ENCODE data around the gene NEUROG3.

NEUROG3 gene, protein sequence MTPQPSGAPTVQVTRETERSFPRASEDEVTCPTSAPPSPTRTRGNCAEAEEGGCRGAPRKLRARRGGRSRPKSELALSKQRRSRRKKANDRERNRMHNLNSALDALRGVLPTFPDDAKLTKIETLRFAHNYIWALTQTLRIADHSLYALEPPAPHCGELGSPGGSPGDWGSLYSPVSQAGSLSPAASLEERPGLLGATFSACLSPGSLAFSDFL

GRCh38 chr10:69573056-69573806 is at the start of gene NEUROG3:
TSS of gene NEUROG3 (minus strand) at chr10:69573422. CDS start at chr10:69573043, 379 bp downstream.
- no peak for DNase-seq (ENCODE audit: low spot score)

- DNase-seq (ENCODE audit: low spot score) = no peak
Observed at GRCh38 chr10:69620625-69621024, 47.4 kb upstream of the NEUROG3 start.

DNA sequence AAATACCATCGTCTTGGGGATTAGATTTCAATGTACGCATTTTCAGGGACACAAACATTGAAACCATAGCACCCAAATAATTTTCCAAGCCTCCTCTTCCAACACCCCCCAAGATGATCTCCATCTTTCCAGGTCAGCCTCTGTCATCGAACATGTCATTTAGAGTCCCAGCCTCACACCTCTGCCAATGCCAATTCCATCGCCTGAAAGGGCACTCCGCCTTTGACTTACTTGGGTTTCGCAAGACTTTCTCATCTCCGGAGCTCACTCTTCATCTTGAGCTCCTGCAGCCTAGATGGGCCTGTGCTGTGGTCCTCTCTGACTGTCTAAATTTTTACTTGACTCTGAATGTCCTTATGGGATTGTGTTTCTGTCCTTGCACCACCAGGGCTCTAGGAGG is 46.4 kb upstream of the NEUROG3 start:
- no peak for DNase-seq (ENCODE audit: low spot score)

GRCh38 chr10:69618746-69619145 is 45.5 kb upstream of the NEUROG3 start:
- no peak for DNase-seq (ENCODE audit: low spot score)

DNA sequence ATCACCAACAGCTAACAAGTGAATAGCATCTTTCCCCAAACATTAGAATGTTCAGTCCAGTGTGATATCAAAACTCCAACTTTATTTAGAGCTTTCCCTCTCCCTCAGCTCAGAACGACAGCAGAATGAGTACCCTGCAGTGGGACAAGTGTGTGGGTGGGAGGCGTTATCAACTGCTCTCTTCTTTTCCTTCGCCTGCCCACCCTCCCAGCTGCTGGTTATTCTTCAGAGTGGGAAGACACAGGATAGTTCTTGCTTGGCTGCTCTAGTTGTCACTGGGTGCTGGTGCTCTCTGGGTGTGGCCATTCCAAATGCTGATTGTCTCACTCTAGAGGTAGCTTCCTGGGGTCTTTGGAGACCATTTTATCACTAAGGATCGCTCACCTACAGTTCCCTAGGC is 43.1 kb upstream of the NEUROG3 start:
- no peak for DNase-seq (ENCODE audit: low spot score)

DNA sequence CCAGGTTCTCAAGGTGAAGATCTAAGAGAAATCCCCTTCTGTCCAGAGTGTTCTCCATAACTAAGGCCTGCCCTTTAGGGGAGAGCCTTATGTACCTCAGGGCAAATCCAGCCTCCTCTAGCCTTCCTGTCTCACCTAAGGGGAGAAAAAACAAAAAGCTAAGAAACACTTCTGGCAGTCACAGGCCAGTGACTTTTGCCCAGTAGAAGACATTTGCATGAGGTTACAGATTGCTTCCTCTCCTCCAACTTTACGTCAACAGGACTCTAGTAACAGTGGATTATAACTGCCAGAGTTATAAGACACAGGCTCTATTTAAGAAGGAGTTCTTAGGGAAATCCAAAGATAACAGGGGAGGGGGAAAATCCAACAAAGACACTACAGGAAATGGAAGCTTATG is 40.9 kb upstream of the NEUROG3 start:
- DNase-seq (ENCODE audit: low spot score) = no peak

- DNase-seq (ENCODE audit: low spot score) = no peak
Observed at GRCh38 chr10:69612760-69613159, 39.5 kb upstream of the NEUROG3 start.

DNA sequence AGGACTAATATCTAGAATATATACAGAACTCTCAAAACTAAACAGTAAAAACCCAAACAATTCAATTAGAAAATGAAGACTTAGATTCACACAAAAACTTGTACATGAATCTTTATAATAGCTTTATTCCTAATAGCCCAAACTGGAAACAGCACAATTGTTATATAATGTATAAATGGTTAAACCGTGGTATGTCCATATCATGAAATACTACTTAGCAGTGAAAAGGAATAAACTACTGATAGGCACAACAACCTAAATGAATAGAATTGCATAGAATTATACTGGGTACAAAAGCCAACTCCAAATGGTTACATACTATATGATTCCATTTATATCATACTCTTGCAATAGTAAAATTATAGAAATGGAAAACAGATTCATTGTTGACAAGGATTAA is 35.9 kb upstream of the NEUROG3 start:
- DNase-seq (ENCODE audit: low spot score) = no peak

DNA sequence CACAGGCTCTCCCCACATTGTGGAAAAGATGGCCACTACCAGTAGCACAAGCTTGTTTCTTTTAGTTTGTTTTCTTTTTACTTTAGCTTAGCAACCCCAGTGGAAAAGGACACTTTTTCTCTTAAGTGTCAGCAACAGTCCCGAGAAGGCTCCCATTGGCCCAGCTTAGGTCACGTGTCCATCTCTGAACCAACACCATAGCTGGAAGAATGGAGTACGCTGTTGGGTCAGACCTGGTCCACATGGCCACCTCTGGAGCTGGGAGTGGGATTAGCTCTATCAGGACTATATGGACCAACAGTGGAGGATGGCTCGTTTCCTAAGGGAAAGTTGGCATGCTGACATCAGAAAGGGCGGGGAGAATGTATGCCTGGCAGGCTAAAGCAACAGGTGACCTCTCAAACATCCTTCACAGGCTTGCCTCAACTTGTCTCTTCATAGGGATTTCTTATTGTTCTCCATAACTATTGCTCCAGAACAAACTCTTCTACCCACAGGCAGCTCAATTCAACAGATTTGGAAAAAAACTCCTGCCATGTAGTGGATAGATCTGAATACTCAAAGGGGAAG is 27.6 kb upstream of the NEUROG3 start:
- no peak for DNase-seq (ENCODE audit: low spot score)

DNA sequence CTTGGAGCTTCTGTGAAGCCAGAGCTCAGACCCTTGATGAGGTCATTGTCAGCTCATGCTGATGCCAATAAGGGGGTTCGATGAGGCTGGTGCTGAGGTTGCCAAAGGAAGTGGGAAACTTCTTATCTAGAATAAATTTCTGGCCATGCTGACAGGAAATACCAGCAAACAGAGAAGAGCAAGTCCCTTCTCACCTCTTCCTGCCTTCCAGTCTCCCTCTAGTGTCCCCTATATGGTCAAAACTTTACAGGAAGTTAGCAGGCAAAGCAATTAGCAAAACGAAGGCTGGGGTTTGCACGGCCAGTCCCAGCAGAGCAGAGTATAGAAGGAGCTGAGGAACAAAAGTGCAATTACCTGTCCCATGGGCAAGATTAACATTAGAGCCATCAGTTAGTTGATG is 15.1 kb upstream of the NEUROG3 start:
- no peak for DNase-seq (ENCODE audit: low spot score)

- no peak for DNase-seq (ENCODE audit: low spot score)
Observed at GRCh38 chr10:69584624-69585023, 11.4 kb upstream of the NEUROG3 start.

- DNase-seq (ENCODE audit: low spot score) = no peak
Observed at GRCh38 chr10:69583106-69583505, 9.9 kb upstream of the NEUROG3 start.

DNA sequence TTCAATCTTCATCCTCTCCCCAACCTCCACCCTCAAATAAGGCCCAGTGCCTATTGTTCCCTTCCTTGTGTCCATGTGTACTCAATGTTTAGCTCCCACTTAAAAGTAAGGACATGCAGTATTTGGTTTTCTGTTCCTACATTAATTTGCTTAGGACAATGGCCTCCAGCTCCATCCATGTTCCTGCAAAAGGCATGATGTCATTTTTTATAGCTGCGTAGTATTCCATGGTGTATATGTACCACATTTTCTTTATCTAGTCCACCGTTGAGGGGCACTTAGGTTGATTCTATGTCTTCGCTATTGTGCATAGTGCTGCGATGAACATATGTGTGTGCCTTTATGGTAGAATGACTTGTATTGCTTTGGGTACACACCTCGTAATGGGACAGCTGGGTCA is 7.2 kb upstream of the NEUROG3 start:
- DNase-seq (ENCODE audit: low spot score) = no peak

DNA sequence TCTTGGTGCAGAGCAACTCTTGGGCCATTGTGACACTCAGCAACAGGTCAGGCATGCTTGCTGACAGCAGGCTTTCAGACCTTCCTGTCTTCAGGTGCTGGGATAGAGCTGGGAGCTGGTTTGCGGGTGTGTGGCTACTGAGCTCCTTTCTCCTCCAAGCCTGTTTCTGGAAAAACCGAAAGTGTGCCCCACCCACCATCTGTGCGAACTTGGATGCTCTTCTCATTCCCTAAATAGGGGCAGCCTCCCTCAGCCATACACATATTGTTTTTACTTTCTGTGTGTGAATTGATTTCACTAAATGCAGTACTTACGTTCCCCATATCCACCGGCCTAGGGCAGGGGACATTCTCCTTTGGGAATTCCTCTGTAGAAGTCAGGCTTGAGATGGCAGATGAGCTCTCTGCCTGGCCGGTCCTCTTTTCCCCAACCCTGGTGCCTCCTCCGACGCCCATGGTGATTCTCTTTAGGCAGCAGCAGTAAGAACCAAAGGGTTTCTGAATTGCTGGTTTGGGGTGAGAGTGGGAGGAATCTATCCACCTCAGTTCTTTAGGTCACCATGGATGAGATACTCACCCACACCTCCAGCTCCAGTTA is 6.3 kb upstream of the NEUROG3 start:
- DNase-seq (ENCODE audit: low spot score) = no peak

GRCh38 chr10:69578508-69578991 is 5.3 kb upstream of the NEUROG3 start:
- DNase-seq (ENCODE audit: low spot score) = no peak

DNA sequence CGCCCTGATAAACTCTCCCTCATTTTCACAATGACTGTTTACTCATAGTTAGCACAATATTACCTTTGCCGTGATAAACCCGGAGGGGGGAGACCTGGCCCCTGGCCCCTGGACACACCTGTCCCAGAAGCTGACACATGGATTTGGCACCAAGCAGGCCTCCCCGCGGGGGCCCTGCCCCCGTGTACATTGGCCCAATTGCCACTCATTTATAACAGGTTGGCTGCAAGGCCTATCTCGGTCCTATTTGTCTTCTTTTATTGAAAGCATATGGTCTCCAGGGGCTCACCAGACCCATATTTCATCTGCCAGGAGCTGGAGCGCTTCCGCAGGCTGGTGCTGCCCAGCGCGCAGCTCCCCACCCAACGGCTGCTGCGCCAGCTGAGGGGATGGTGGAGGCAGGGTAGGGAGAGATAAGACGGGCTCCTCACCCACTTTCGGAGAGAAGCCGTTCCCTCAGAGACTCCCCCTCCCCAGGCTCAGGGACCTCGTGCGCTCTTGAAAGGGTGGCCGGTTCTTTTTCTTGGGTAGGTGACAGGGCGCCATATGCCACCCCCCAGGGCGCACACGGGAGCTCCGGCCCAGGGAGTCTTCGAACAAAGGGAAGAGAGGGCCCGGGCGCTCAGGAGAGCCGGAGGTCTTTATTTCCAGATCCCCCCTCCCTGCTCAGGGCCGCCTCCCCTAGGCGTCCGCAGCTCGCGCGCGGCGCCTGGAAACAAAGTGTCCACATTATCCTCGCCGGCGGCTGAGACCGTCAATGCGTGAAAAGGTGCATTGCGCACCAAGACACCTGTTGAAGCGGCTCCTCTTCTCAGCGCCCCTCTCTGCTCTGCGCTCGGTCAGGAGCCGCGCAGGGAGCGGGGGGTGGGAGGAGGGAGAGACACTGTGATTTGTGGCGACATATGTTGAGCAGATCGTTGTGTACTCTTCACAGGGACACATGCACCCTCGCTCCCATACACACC is 4.3 kb upstream of the NEUROG3 start:
- DNase-seq (ENCODE audit: low spot score) = no peak

DNA sequence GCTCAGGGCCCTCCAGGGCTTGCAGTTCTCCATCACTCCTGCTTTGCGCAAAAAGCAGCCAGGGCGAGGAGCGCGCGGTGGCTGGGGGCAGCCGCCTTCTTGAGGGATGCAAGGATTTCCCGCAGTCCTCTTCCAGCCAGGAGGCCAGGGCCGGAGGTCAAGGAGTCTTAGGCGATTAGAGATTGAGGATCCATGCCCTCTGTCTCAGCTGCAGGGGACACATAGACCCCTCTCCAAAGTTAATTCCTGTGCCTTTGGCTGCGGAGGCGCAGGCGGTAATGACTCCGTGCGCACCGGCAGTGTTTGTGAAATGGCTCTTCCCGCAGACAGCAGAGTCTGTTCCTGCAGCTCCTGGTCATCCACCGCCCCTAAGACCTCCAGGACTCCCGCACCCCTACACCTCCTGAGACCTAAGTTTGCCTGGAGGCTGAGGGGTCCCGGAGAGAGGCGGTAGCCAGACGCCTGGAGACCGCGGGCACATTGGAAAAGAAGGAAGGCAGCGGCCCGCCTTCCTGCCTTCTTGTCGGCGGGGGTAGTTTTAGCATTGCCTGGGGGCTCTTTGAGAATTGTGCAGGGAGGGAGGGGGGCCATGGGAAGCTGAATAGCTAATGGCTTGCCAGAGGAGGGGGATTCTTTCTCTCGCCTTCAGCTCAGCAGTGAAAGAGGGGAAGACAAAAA is 3.3 kb upstream of the NEUROG3 start:
- no peak for DNase-seq (ENCODE audit: low spot score)

DNA sequence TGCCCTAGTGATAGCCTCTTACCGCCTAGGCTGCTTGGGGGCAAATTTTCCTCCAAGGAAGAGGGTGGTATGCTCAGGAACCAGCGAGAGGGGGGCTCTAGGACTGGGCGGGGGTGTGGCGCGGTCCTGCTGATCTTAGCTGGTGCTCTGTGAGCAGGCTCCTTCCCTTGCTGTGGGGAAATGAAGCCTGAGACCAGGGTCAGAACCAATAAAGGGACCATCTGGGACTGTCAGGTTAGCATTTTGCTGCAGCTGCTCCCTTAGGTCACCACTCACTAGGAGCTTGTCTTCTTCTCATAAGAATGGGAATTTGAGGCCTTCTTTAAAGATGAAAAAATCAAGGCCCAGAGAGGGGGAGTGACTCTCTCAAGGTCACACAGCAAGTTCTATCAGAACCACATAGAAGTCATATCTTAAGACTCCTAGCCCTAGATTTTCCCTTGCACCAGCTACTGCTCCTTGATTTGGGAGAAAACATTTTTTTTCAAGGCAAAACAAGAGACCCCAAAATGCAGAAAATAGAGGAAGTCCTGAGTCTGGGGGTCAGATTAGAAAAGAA is 2.0 kb upstream of the NEUROG3 start:
- DNase-seq (ENCODE audit: low spot score) = no peak

GRCh38 chr10:69574571-69574978 is 1.4 kb upstream of the NEUROG3 start:
- no peak for DNase-seq (ENCODE audit: low spot score)

GRCh38 chr10:69572159-69573055 is 815 bp downstream of the NEUROG3 start:
- DNase-seq (ENCODE audit: low spot score) = no peak

Measured in activated CD4-positive, alpha-beta T cell treated with anti-CD3 and anti-CD28 coated beads, Interleukin-2, Interleukin-4, amounts not matched to agents 100 ng/mL and 50 ng/mL, durations not matched to agents 16 hours and 8 hours (primary cell).